Suppressor macrophage treated with lipopolysaccharide for 4 hours (primary cell): ENCODE data around the gene CDH23.

Source experiments
- DNase-seq: peaks from one replicate; pipeline ENCODE4 v3.0.0-alpha.2; 2020

Gene CDH23

GRCh38 chr10:71442859-71443570, 46.3 kb downstream of the CDH23 start:
- DNase-seq: no peak

- DNase-seq: no peak
Observed at GRCh38 chr10:71443676-71444075, 47.0 kb downstream of the CDH23 start.

GRCh38 chr10:71444284-71445054, 47.7 kb downstream of the CDH23 start:
- DNase-seq: no peak

- DNase-seq: no peak
Observed at GRCh38 chr10:71447676-71448075, 51.0 kb downstream of the CDH23 start.

GRCh38 chr10:71448146-71448545, 51.4 kb downstream of the CDH23 start:
- no peak for DNase-seq

- DNase-seq: no peak
Observed at GRCh38 chr10:71449026-71449425, 52.3 kb downstream of the CDH23 start.

GRCh38 chr10:71451754-71452153, 55.0 kb downstream of the CDH23 start:
- DNase-seq: no peak

- no peak for DNase-seq
Observed at GRCh38 chr10:71453186-71453585, 56.5 kb downstream of the CDH23 start.

- no peak for DNase-seq
Observed at GRCh38 chr10:71454347-71454746, 57.6 kb downstream of the CDH23 start.

- no peak for DNase-seq
Observed at GRCh38 chr10:71455035-71455434, 58.3 kb downstream of the CDH23 start.

- no peak for DNase-seq
Observed at GRCh38 chr10:71456631-71457030, 59.9 kb downstream of the CDH23 start.

- no peak for DNase-seq
Observed at GRCh38 chr10:71457908-71458307, 61.2 kb downstream of the CDH23 start.

GRCh38 chr10:71458387-71458786, 61.7 kb downstream of the CDH23 start:
- DNase-seq: no peak

- no peak for DNase-seq
Observed at GRCh38 chr10:71459513-71459912, 62.8 kb downstream of the CDH23 start.

GRCh38 chr10:71460615-71461014, 63.9 kb downstream of the CDH23 start:
- no peak for DNase-seq

GRCh38 chr10:71461457-71461856, 64.7 kb downstream of the CDH23 start:
- DNase-seq: no peak

GRCh38 chr10:71462062-71462935, 65.6 kb downstream of the CDH23 start:
- no peak for DNase-seq

- no peak for DNase-seq
Observed at GRCh38 chr10:71463111-71463510, 66.4 kb downstream of the CDH23 start.

- DNase-seq: no peak
Observed at GRCh38 chr10:71465551-71466252, 69.0 kb downstream of the CDH23 start.

GRCh38 chr10:71466330-71466729, 69.6 kb downstream of the CDH23 start:
- no peak for DNase-seq

- no peak for DNase-seq
Observed at GRCh38 chr10:71467161-71467560, 70.4 kb downstream of the CDH23 start.

GRCh38 chr10:71467569-71468362, 71.0 kb downstream of the CDH23 start:
- DNase-seq: no peak
